NCI-H1105 treated with DMSO at 0.1 percent for 48 hours (cell line): ENCODE data around the gene ADARB1.

Experiments used
- DNase-seq: peaks from one replicate; lab custom pipeline; 2025; lab: John Stamatoyannopoulos, UW

Gene ADARB1

GRCh38 chr21:45039317-45040156 is 34.8 kb upstream of the ADARB1 start:
- DNase-seq, result no peak

GRCh38 chr21:45040157-45040711 is 34.1 kb upstream of the ADARB1 start:
- DNase-seq, result no peak

DNA sequence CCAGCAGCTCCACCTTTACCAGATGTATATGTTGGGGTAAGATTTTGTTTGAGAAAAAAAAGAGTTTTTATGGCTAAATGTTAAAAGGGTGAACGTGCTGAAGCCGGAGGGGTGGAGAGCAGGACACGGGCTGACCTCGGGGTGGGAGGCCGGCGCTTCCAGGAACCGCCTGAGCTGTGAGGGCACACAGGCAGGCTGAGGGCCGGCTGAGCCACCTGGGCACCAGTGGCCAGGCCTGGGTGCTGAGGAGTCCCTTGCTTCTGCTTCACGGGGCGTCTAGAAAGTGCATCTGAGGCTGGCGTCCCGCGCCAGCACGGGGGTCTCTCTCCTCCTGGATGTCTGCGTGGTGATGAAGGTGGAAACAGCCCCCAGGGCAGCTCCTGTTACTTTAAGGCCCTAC is 33.6 kb upstream of the ADARB1 start:
- DNase-seq, result no peak

DNA sequence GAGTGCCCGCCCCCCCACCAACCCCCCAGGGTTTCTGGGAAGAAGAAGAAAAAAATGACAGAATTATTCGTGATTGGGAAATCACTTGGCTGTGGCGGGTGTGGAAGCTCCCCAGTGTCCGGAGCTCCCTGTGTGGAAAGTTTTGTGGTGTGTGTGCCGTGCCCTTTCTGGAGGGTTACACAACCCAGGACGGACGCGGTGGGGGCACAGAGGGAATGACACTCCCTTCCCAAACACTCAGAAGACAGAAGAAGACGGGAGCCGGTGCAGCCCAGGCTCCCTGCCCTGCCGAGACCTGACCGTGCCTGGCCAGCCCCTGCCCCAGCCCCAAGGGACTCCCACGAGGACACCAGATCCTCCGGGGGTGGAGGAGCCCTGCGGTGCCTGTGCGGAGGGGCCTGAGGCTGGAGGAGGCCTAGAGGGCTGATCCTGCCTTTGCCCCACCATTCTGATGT is 33.0 kb upstream of the ADARB1 start:
- no peak for DNase-seq

DNA sequence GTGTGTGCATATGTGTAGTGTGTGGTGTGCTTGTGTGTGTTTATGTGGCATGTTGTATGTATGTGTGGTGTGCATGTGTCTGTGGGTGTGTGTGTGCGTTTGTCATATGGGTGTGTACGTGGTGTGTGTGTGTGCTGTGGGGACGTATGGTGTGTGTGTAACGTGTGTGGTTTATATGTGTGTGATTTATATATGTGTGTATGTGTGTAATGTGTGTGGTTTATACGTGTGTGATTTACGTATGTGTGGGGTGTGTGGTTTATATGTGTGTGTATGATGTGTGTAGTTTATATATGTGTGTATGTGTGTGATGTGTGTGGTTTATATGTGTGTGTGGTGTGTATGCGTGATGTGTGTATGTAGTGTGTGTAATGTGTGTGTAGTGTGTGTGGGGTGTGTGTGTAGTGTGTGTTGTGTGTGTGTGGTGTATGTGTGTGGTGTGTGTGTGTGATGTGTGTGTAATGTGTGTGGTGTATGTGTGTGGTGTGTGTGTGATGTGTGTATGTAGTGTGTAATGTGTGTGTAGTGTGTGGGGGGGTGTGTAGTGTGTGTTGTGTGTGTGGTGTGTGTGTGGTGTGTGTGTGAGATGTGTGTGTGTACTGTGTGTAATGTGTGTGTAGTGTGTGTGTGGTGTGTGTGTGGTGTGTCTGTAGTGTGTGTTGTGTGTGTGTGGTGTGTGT is 32.3 kb upstream of the ADARB1 start:
- no peak for DNase-seq

GRCh38 chr21:45042664-45043161 is 31.7 kb upstream of the ADARB1 start:
- DNase-seq, result no peak

DNA sequence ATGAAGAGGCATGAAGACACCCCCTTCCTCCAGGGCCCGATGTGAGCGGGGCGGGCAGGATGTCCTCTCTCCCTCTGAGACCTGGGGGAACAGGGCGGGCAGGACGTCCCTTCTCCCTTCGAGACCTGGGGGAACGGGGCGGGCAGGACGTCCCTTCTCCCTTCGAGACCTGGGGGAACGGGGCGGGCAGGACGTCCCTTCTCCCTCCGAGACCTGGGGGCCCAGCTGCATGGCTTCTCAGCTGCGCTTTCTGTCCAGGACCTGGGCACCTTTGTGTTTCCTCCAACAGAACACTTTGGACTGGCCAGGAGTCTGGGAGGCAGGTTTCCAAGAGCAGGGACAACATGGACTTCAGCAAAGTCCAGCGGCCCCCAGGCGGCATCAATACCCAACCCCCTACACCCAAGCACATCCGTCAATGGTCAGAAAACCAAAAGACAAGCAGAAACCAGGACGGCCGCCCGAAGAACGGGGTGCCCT is 30.8 kb upstream of the ADARB1 start:
- no peak for DNase-seq

DNA sequence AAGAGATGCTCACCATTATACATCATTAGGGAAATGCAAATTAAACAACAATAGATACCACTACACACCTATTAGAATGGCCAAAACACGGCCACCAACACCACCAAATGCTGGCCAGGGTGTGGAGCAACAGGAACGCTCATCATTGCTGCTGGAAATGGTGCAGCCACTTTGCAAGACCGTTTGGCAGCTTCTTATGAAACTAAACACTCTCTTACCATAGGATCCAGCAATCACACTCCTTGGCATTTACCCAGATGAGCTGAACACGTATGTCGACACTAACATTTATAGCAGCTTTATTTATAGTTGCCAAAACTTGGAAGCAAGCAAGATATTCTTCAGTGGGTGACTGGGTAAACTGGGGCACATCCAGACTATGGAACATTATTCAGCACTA is 28.9 kb upstream of the ADARB1 start:
- DNase-seq, result no peak

DNA sequence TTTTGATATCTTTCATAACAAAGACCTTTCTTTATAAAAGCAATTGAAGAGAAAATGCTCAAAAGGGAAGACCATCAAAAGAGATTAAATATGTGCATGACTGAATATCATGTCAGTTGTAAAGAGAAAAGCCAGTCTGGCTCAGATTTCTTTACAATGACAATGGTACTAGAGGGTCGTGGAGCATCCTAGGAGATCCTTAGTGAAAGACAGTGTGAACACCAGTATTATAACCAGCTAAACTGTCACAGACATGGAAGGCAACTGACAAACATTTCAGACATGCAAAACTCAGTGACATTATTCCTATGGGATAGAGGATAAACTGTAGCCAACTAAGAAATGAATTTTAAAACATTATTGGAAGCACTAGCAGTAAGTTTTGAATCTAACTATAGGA is 27.1 kb upstream of the ADARB1 start:
- DNase-seq, result no peak

DNA sequence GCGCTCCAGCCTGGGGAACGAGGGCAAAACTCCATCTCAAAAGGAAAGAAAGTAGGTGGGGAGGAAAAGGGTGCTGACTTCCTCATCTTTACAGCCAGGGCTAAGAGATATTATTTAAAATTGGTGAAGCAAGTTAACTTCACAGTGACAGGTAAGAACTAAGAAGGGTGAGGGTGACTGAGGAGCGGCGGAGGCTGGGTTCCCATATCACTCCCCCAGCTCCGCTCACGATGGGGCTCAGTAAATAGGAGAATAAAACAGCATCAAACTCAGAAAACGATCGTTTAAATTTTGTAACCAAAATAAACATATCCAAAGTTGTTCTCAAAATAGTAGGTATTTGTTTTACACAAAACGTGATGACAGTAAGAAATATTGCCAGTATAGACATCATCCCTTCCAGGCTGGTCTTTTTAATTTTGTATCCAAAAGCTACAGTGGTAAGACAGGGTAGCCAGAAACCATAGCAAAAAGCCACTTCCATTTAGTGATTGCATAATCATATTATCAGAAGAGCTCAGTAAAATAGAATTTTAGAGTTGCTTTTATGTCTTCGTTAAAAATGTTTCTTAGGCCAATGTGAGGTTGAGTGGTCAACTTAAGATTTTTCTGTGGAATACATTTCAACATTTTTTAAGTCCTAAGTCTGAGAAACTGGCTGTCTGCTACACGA is 26.2 kb upstream of the ADARB1 start:
- no peak for DNase-seq

GRCh38 chr21:45048968-45049367 is 25.4 kb upstream of the ADARB1 start:
- DNase-seq, result no peak

DNA sequence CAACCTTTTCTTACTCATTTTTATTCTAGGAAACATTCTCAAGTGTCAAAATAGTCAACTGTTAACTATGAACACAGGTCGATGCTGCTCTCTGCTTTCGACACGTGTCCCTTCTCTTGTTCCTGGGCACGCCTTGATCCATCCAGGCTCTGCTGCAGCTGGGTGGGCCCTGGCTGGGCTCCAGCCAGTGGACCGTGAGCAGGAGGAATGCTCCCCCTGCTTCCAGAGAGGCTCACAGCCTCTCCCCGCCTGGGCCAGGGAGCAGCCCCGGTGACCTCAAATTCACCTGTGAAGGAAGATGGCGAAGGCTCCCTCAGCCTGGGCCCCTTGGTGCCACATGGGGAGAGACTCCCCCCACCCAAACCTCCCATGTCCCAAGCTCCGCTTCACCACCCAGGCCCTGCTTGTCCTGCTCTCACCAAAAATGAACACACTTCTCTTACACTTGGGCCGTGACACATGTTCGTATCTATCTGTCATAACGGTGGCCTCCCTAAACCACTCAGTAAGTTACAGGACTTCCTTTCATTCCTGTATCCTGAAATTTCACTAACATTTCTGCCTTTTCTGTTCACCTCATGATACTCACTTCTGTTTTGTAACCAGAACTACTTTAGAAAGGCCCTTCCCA is 24.6 kb upstream of the ADARB1 start:
- no peak for DNase-seq

DNA sequence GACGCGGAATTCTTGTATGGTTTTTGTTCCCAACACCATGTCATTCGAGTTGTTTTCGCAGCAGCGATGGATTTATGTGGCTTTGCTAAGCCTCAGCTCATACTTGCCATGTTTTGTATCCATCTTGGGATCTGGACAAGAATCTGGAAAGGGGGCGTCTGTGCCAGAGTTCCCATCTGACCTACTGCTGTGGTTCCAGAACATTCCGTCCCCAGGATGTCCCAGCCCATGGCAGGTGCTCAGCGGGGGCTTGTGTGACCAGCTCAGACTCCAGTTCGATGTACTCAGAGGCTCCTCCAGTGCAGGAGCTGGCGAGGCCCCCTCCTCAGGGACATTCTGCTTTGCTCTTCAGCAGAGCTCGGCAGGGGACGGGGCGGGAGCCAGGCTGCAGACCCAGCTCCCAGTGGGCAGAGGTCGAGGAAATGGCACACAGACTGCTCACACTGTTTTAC is 24.0 kb upstream of the ADARB1 start:
- DNase-seq, result no peak

DNA sequence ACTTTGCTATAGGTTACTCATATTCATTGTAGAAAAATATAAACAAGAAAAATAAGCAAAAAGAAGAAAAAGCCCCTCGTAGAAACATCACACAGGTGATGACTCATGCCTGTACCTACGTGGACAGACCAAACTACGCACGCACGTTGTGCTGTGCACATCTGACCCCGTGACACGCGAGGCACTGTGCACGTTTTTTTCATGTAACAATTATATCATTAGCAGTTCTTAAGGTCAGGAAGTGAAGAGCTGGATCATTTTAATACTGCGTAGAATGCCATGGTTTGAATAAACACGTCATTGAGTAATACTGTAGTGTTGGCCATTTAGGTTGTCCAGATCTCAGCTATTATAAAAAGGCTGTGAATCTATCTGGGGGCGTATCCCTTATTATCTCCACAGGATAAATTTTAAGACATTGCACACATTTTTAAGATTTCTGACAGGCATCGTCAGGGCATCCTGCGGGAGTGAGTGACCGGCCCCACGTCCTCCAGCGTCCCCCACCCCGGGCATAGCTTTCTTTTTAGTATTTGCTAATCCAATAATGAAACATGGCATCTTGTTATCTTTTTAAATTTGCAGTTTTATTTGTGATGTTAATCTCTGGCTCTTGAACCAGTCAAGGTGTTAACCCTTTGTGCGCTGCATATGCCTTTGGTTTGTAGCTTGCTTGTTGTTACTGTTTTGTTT is 23.4 kb upstream of the ADARB1 start:
- no peak for DNase-seq

DNA sequence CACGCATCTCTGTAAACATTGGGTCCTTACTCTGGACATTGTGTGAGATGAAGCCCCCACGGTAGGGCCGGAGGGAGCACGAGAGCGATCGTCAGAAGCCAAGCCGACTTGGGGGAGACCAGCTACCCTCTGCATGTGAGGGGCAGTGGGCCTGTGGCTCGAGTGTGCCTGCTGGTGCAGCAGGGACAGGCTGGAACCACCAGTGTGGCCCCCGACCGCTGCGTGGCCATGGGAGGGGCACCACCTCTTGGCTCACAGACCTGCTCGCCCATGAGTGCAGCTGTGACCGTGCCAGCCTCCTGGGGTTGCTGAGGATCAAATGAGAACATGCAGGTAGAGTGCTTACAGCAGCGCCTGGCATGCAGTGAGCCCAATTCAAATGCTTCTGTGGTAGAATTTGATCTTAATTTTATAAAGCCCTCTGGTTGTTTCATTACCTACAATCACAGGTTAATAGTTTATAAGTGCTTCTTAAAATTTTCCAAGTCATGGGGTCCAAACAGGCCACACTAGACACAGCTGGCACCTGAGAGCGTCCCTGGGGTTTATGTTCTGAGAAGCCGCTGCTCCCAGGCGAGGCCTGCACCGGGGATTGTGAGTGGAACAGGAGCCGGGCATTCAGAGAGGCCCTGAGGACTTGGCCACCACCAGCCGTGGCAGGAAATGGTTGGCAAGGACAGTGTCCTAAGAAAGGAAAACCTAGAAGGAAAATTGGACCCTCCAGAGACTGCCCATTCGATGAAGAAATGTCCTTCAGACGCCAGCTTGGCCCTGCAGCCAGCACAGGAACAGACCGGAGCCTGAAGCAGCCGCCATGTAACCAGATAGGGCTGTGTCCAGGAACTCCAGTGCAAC is 22.6 kb upstream of the ADARB1 start:
- DNase-seq, result no peak

DNA sequence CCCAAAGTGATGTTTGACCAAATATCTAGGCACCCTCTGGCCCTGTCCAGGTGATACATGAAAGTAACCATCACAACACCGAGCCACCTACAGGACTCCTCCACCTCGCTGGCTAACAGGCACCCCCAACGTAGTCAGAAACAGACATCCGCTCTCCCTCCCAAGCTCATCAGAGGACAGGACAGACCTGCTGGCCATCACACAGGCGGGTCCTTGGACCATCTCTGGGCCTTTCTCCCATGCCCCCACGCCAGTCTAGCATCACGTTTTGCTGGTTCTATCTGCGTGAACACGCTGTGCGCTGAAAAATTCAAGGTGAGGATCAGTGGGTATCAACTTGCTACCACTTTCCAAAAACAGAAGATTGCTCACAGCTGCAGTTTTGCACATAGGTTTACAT is 21.4 kb upstream of the ADARB1 start:
- DNase-seq, result no peak

DNA sequence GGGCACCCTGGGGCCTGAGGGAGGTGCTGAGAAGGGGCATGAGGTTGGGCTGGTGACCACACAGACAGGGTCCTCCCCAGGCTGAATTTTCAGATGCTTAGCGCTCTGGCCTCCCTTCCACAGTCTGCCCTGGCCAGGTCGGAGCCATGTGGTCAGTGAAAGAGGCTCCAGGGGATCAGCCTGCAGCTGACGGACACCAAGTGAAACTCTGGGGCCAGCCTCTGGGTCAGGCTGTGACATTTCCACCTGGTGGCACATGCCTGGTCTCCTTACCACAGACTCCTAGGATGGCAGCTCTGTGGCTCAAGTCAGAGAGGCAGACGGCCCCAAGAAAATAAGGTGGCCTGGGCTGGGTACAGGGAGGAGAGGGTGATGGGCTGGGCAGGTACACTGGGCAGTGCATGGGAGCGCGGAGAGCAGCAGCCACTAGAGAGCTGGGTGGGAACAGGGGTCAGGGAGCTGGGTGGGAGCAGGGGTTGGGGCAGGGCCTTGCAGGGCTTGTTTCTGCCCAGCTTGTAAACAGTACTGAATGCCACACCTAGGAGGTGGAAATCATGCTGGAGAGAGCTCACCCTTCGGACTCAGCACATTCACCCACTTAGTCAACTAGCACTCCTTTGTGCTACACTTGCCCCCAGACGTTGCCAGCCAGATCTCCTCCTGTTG is 20.7 kb upstream of the ADARB1 start:
- no peak for DNase-seq

DNA sequence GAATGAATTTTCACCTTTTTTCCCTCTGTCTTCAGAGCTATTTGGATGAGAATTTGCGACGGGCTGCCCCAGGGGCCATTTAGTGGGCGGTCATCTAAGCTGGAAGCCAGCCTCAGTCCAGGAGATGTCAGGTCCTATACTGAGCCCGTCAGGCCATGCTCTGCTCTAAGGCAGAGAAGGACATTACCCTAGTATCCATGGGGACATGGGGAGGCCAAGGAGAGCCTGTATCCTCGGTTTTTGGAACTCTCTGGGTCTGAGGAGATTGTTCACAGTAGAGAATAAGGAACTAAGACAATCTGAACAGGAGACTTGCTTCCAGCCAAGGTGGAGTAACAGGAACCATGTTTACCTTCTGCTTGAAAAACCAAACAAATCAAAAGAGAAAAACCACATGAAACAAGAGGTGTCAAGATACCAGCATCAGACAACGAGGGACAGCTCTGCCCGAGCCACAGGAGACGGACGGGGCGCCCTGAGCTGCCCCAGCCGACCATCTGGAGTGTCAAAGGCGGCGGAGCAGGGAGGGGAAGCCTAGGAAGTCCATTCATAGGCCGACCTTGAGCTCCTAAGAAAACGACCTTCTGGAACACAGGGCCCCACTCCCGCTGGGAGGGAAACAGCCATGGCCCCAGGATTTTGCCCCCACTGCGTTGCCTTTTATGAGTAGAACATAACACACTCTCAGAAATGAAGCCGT is 20.0 kb upstream of the ADARB1 start:
- DNase-seq, result no peak
